H9 (cell line): Measurements from ENCODE around the gene SNX33. TPM values are rescaled to one million over a fixed set of nuclear protein-coding genes. Genes with fewer than 3 reads are reported as not detected.
A peak's percentile ranks its signal among the peaks of the same experiment; 100 is the strongest.

Experiments
- DNase-seq: peaks from one replicate; pipeline ENCODE4 v3.0.0-alpha.2; 2017
- H2AFZ ChIP-seq: one replicate; pipeline ENCODE4 v1.6.1; 2013; ENCODE audit warnings: mild to moderate bottlenecking, low read length, control low read depth, moderate library complexity
- H2AK5ac ChIP-seq: 2 replicates; pipeline ENCODE4 v1.6.1; 2013; ENCODE audit warnings: low read length, control low read depth, mixed read lengths; ENCODE audit not compliant: insufficient read length
- H2BK120ac ChIP-seq: one replicate; pipeline ENCODE4 v1.6.1; 2013; ENCODE audit warnings: low read depth, mild to moderate bottlenecking, low read length, control low read depth, inconsistent platforms; ENCODE audit not compliant: poor library complexity, severe bottlenecking
- H2BK12ac ChIP-seq: 2 replicates; pipeline ENCODE4 v1.6.1; 2013; ENCODE audit warnings: low read length, control low read depth, mixed read lengths, low read depth; ENCODE audit not compliant: insufficient read length
- H2BK15ac ChIP-seq: 2 replicates; pipeline ENCODE4 v1.6.1; 2013; ENCODE audit warnings: low read depth, low read length, control low read depth
- H2BK20ac ChIP-seq: one replicate; pipeline ENCODE4 v1.6.1; 2013; ENCODE audit warnings: low read depth, mild to moderate bottlenecking, low read length, control low read depth, inconsistent platforms; ENCODE audit not compliant: poor library complexity, severe bottlenecking
- H2BK5ac ChIP-seq: 2 replicates; pipeline ENCODE4 v1.6.1; 2013; ENCODE audit warnings: low read length, control low read depth, mixed read lengths; ENCODE audit not compliant: insufficient read length
- H3K14ac ChIP-seq: 2 replicates; pipeline ENCODE4 v1.6.1; 2013; ENCODE audit warnings: low read length, control low read depth; ENCODE audit not compliant: insufficient read depth
- H3K18ac ChIP-seq: 2 replicates; pipeline ENCODE4 v1.6.1; 2013; ENCODE audit warnings: low read depth, mild to moderate bottlenecking, mixed read lengths, low read length, control low read depth; ENCODE audit not compliant: insufficient read length
- H3K23ac ChIP-seq: 2 replicates; pipeline ENCODE4 v1.6.1; 2013; ENCODE audit warnings: low read length, control low read depth, mixed read lengths, low read depth; ENCODE audit not compliant: insufficient read length
- H3K23me2 ChIP-seq: 2 replicates; pipeline ENCODE4 v1.6.1; 2013; ENCODE audit warnings: low read depth, mild to moderate bottlenecking, mixed read lengths, low read length, control low read depth; ENCODE audit not compliant: insufficient read length, poor library complexity, severe bottlenecking
- H3K27ac ChIP-seq: 2 replicates; pipeline ENCODE4 v1.5.1; 2013; ENCODE audit warnings: low read length, control low read depth, mixed read lengths, low read depth; ENCODE audit not compliant: insufficient read length
- H3K27me3 ChIP-seq: 2 replicates; pipeline ENCODE4 v1.6.1; 2013; ENCODE audit warnings: low read length, control low read depth, inconsistent platforms; ENCODE audit not compliant: insufficient read depth
- H3K4ac ChIP-seq: 2 replicates; pipeline ENCODE4 v1.6.1; 2013; ENCODE audit warnings: low read depth, mild to moderate bottlenecking, control low read depth, inconsistent platforms, low read length, moderate library complexity
- H3K4me1 ChIP-seq: 2 replicates; pipeline ENCODE4 v1.6.1; 2013; ENCODE audit warnings: low read length, control low read depth, inconsistent platforms; ENCODE audit not compliant: insufficient read depth
- H3K4me2 ChIP-seq: 2 replicates; pipeline ENCODE4 v1.6.1; 2013; ENCODE audit warnings: low read length, control low read depth, mixed read lengths; ENCODE audit not compliant: insufficient read length, insufficient read depth
- H3K56ac ChIP-seq: 2 replicates; pipeline ENCODE4 v1.6.1; 2013; ENCODE audit warnings: low read depth, mild to moderate bottlenecking, mixed read lengths, low read length, control low read depth; ENCODE audit not compliant: insufficient read length
- H3K79me1 ChIP-seq: 2 replicates; pipeline ENCODE4 v1.6.1; 2013; ENCODE audit warnings: low read depth, mild to moderate bottlenecking, moderate library complexity, low read length, control low read depth, inconsistent platforms; ENCODE audit not compliant: insufficient read depth, poor library complexity, severe bottlenecking
- H3K79me2 ChIP-seq: 2 replicates; pipeline ENCODE4 v1.6.1; 2013; ENCODE audit warnings: low read length, control low read depth, inconsistent platforms; ENCODE audit not compliant: insufficient read depth
- H3K9ac ChIP-seq: 2 replicates; pipeline ENCODE4 v1.6.1; 2013; ENCODE audit warnings: low read length, control low read depth, mixed read lengths; ENCODE audit not compliant: insufficient read length; ENCODE audit errors: extremely low read depth
- H3K9me3 ChIP-seq: one replicate; pipeline ENCODE4 v1.6.1; 2013; ENCODE audit warnings: low read depth, low read length, inconsistent platforms; ENCODE audit not compliant: control insufficient read depth
- H3T11ph ChIP-seq: one replicate; pipeline ENCODE4 v1.6.1; 2013; ENCODE audit warnings: mild to moderate bottlenecking, low read length, control low read depth, inconsistent platforms
- H4K20me1 ChIP-seq: one replicate; pipeline ENCODE4 v1.6.1; 2013; ENCODE audit not compliant: control insufficient read depth, insufficient read length, insufficient read depth
- H4K5ac ChIP-seq: 2 replicates; pipeline ENCODE4 v1.6.1; 2013; ENCODE audit warnings: low read depth, mild to moderate bottlenecking, mixed read lengths, low read length, control low read depth; ENCODE audit not compliant: insufficient read length
- H4K8ac ChIP-seq: replicated peaks from 2 replicates; pipeline ENCODE4 v1.6.1; 2013; ENCODE audit warnings: low read length, control low read depth, mixed read lengths, low read depth; ENCODE audit not compliant: insufficient read length
- H4K91ac ChIP-seq: 2 replicates; pipeline ENCODE4 v1.6.1; 2013; ENCODE audit warnings: low read depth, mild to moderate bottlenecking, moderate library complexity, mixed read lengths, low read length, control low read depth; ENCODE audit not compliant: insufficient read length
- H3K27ac Mint-ChIP-seq, 3 experiments: 2 replicates in 2 of 3; 3 replicates in 1 of 3; pipeline ENCODE4 v1.8.0; 2020 to 2021; ENCODE audit warnings: mixed read lengths in 3 of 3, mild to moderate bottlenecking in 1 of 3, moderate library complexity in 1 of 3
- H3K27me3 Mint-ChIP-seq: 2 replicates; pipeline ENCODE4 v1.8.0; 2021; ENCODE audit warnings: low read depth, mild to moderate bottlenecking, moderate library complexity, mixed read lengths
- H3K36me3 Mint-ChIP-seq, 3 experiments: 2 replicates in 2 of 3; 3 replicates in 1 of 3; pipeline ENCODE4 v1.8.0; 2020 to 2021; ENCODE audit warnings: low read depth in 3 of 3, mixed read lengths in 3 of 3; ENCODE audit not compliant: insufficient read depth in 1 of 3
- H3K4me1 Mint-ChIP-seq, 2 experiments: 2 replicates each; pipeline ENCODE4 v1.8.0; 2020; ENCODE audit warnings: mixed read lengths in 2 of 2
- H3K4me3 Mint-ChIP-seq, 2 experiments: 2 replicates in 1 of 2; 3 replicates in 1 of 2; pipeline ENCODE4 v1.8.0; 2020 to 2021; ENCODE audit warnings: mild to moderate bottlenecking in 2 of 2, mixed read lengths in 2 of 2, moderate library complexity in 1 of 2
- H3K9me3 Mint-ChIP-seq, 2 experiments: 2 replicates in 1 of 2; 3 replicates in 1 of 2; pipeline ENCODE4 v1.8.0; 2020; ENCODE audit warnings: mild to moderate bottlenecking in 2 of 2, mixed read lengths in 2 of 2, moderate library complexity in 1 of 2
- WGBS: extraction: QIAGEN DNeasy Blood & Tissue Kit; methylation state at CpG from one replicate; pipeline ENCODE4 v1.1.7; 2013; ENCODE audit warnings: missing lambda C conversion rate, low lambda C conversion rate, mixed read lengths; ENCODE audit not compliant: insufficient read length; ENCODE audit errors: extremely low coverage; 5-methylcytosine and 5-hydroxymethylcytosine counted together
- total RNA-seq: library from RNA; stranded (reverse); gene quantifications from 2 replicates; pipeline ENCODE4 v1.2.1, GENCODE V29; 2021
- TF ChIP-seq, protein P1 (sequence below): fragments of 200-600 bp; sonication (generic); conservative IDR thresholded peaks from 3 replicates; pipeline ENCODE4 v1.8.0; 2021; ENCODE audit warnings: antibody characterized with exemption, mild to moderate bottlenecking

Gene SNX33
- total RNA-seq, 1 experiment from 2014 or later: 17.7 TPM

DNA sequence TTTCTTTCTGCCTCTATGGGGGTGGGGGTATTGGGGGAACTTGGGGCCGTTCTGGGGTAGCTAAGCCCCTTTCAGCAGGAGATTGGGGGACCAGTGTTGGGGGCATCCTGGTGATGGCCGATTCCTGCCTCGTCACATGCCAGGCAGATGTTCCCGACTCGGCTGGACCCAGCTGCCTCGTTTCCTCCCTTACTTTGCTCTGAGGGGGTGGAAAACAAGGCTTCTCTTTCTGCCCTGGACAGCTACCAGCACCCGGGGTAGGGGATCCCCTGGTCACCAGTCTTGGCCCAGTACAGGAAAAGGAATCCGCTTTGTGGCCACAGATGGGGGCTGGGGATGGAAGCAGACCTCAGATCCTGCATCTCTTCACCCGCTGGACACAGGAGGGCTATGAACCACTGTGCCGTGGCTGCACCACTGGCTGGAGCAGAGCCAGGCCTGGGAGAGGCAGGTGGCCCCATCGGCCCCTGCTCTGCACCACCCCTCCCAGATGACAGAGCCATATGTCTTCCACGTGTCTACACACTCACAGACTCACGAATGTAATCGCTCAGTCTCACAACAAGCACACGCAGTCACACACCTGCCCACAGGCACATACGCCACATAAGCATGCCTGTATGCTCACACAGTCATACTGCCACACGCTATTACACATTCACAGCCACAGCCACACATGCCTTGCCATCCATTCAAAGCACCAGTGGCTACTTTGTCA is 12.4 kb downstream of the SNX33 start:
- Histone ChIP-seq H3K79me2 (no peaks in the 10 kb centered on the region), H3K9me3 (no peaks in the 10 kb centered on the region), H2BK15ac (no peak overlapping the region), H3K9ac (no peak overlapping the region), H3K4ac (no peak overlapping the region), H3K79me1 (no peaks in the 10 kb centered on the region), H3K18ac (no peak overlapping the region), H3K4me2 (no peak overlapping the region), H2BK12ac (no peak overlapping the region), H4K8ac (no peak overlapping the region), H3K4me1 (0 out of 2 replicates have a peak, but pooled peaks cover 2% of the 10 kb centered on the region), H3K23me2 (no peaks in the 10 kb centered on the region), H3T11ph (no peak overlapping the region), H4K20me1 (no peaks in the 10 kb centered on the region), H4K5ac (no peak overlapping the region), H2BK20ac (no peak overlapping the region), H3K27me3 (no peaks in the 10 kb centered on the region), H3K27ac (no peak overlapping the region), H2AFZ (no peak overlapping the region), H2BK120ac (no peak overlapping the region), H3K14ac (no peak overlapping the region), H2AK5ac (no peak overlapping the region), H4K91ac (no peak overlapping the region), H2BK5ac (no peak overlapping the region), H3K56ac (no peak overlapping the region), H3K23ac (no peak overlapping the region)
- peak overlapping the region in 1 of 2 experiments; percentile 1; a peak in 1 of 5 replicates for H3K4me3 Mint-ChIP-seq
- H3K4me1 Mint-ChIP-seq: peaks cover 0 to 8% of the 10 kb centered on the region in 2 experiments; a peak in 1 of 4 replicates
- H3K27ac Mint-ChIP-seq: peak overlapping the region in 1 of 3 experiments; percentile 11; a peak in 2 of 7 replicates
- no CpG with 5 or more reads among the region's 17 CpGs for WGBS
- no peak for DNase-seq
- TF ChIP-seq, protein P1, sequence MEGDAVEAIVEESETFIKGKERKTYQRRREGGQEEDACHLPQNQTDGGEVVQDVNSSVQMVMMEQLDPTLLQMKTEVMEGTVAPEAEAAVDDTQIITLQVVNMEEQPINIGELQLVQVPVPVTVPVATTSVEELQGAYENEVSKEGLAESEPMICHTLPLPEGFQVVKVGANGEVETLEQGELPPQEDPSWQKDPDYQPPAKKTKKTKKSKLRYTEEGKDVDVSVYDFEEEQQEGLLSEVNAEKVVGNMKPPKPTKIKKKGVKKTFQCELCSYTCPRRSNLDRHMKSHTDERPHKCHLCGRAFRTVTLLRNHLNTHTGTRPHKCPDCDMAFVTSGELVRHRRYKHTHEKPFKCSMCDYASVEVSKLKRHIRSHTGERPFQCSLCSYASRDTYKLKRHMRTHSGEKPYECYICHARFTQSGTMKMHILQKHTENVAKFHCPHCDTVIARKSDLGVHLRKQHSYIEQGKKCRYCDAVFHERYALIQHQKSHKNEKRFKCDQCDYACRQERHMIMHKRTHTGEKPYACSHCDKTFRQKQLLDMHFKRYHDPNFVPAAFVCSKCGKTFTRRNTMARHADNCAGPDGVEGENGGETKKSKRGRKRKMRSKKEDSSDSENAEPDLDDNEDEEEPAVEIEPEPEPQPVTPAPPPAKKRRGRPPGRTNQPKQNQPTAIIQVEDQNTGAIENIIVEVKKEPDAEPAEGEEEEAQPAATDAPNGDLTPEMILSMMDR: no peak
- no peaks in the 10 kb centered on the region for H3K9me3 Mint-ChIP-seq
- H3K36me3 Mint-ChIP-seq: peaks cover 18 to 36% (median 30%) of the 10 kb centered on the region in 3 experiments
- H3K27me3 Mint-ChIP-seq: no peaks in the 10 kb centered on the region
